HepG2 (cell line): ENCODE measurements around the gene FUBP3. TPM values are rescaled to one million over a fixed set of nuclear protein-coding genes. Genes with fewer than 3 reads are reported as not detected.

Experiments
- ATAC-seq: fragments of 200-7000 bp; cut with Tn5 transposase; 3 replicates; pipeline ENCODE4 v1.9.1; 2020; ENCODE audit warnings: mild to moderate bottlenecking, moderate library complexity
- BruUV-seq: library from RNA; stranded (reverse); fragments of 400-500 nt; replicated peaks from 2 replicates; lab custom pipeline; 2021; lab: Mats Ljungman, UMichigan
- CTCF ChIA-PET: fragments of 300-600 bp; formaldehyde crosslinking; extraction: SDS; loops from one replicate; lab custom pipeline; 2021; ENCODE audit warnings: low total read pairs, inconsistent platforms, low intra/inter-chr PET ratio; lab: Yijun Ruan, JAX
- POLR2A ChIA-PET: fragments of 350-600 bp; sonication (Branson Sonifier 250); formaldehyde crosslinking; loops from one replicate; lab custom pipeline; 2020; ENCODE audit warnings: antibody characterized with exemption, inconsistent platforms; lab: Yijun Ruan, JAX
- DNase-seq: peaks from one replicate; pipeline ENCODE4 v3.0.0-alpha.2; 2015; ENCODE audit warnings: low spot score
- FAIRE-seq: peaks from 3 replicates; lab custom pipeline; 2011; peaks lifted over from hg19 to GRCh38; lab: Jason Lieb, UNC
- H2AFZ ChIP-seq: one replicate; pipeline ENCODE4 v1.6.1; 2011; ENCODE audit warnings: low read length, inconsistent platforms
- H3K27ac ChIP-seq: fragments of 300-600 bp; 3 replicates; pipeline ENCODE4 v1.8.0; 2011; ENCODE audit warnings: mixed run types, mild to moderate bottlenecking, mixed read lengths, low read length, inconsistent platforms; ENCODE audit not compliant: insufficient read depth; ENCODE audit errors: extremely low read length
- H3K27me3 ChIP-seq, 2 experiments: fragments of 200-600 bp in 1 of 2; 2 replicates in 1 of 2; 3 replicates in 1 of 2; pipeline versions ENCODE4 v1.6.0 to v1.8.0; 2011; ENCODE audit warnings: low read length in 2 of 2, mild to moderate bottlenecking in 2 of 2, moderate library complexity in 2 of 2, inconsistent platforms in 1 of 2; ENCODE audit not compliant: insufficient read depth in 2 of 2, control insufficient read depth in 1 of 2
- H3K36me3 ChIP-seq, 2 experiments: fragments of 200-600 bp in 1 of 2; replicated peaks in 1 of 2; 2 replicates in 1 of 2; 3 replicates in 1 of 2; pipeline versions ENCODE4 v1.5.1 to v1.8.0; 2011; ENCODE audit warnings: low read length in 2 of 2, inconsistent platforms in 1 of 2; ENCODE audit not compliant: insufficient read depth in 2 of 2, control insufficient read depth in 1 of 2
- H3K4me1 ChIP-seq: 2 replicates; pipeline ENCODE4 v1.5.1; 2012; ENCODE audit warnings: low read length, inconsistent platforms; ENCODE audit not compliant: insufficient read depth
- H3K4me2 ChIP-seq: 2 replicates; pipeline ENCODE4 v1.6.0; 2011; ENCODE audit warnings: low read depth, low read length, inconsistent platforms
- H3K4me3 ChIP-seq, 3 experiments: fragments of 200-600 bp in 1 of 3; sonication (generic), shearing (Covaris generic) in 1 of 3; replicated peaks in 1 of 3; 2 replicates each; pipeline ENCODE4 v1.5.1; 2011 to 2016; ENCODE audit warnings: low read length in 3 of 3, inconsistent platforms in 2 of 3, low read depth in 2 of 3, mild to moderate bottlenecking in 2 of 3, control low read depth in 1 of 3, mixed read lengths in 1 of 3; ENCODE audit not compliant: insufficient read depth in 1 of 3
- H3K79me2 ChIP-seq: one replicate; pipeline ENCODE4 v1.6.1; 2011; ENCODE audit warnings: low read length, inconsistent platforms; ENCODE audit not compliant: insufficient read depth
- H3K9ac ChIP-seq: 2 replicates; pipeline ENCODE4 v1.6.0; 2011; ENCODE audit warnings: mild to moderate bottlenecking, low read depth, low read length, inconsistent platforms; ENCODE audit not compliant: insufficient read depth
- H3K9me3 ChIP-seq: 2 replicates; pipeline ENCODE4 v1.5.1; 2012; ENCODE audit warnings: mild to moderate bottlenecking, low read length
- H4K20me1 ChIP-seq: 2 replicates; pipeline ENCODE4 v1.6.0; 2011; ENCODE audit warnings: inconsistent platforms, mild to moderate bottlenecking, low read length, moderate library complexity; ENCODE audit not compliant: insufficient read depth
- AHR ChIP-seq: IDR thresholded peaks from 2 replicates; pipeline ENCODE4 v1.6.1; 2018; ENCODE audit warnings: missing genetic modification reagents, missing compliant biosample characterization
- FOXJ3 ChIP-seq: sonication (generic); formaldehyde crosslinking; IDR thresholded peaks from 2 replicates; pipeline ENCODE4 v1.4.0; 2020; ENCODE audit warnings: missing genetic modification reagents, mild to moderate bottlenecking, borderline replicate concordance
- HNRNPK ChIP-seq: fragments of 200-400 bp; formaldehyde crosslinking; IDR thresholded peaks from 2 replicates; pipeline ENCODE4 v1.6.1; 2018; ENCODE audit warnings: low read length, low read depth, moderate library complexity, mild to moderate bottlenecking; ENCODE audit not compliant: poor library complexity, severe bottlenecking
- NR2F6 ChIP-seq, 2 experiments: IDR thresholded peaks; 2 replicates each; pipeline ENCODE4 v1.6.1; 2016; ENCODE audit warnings: antibody characterized with exemption in 1 of 2, mild to moderate bottlenecking in 1 of 2
- SP2 ChIP-seq: sonication (generic); formaldehyde crosslinking; IDR thresholded peaks from 2 replicates; pipeline ENCODE4 v1.5.1; 2020; ENCODE audit warnings: mild to moderate bottlenecking, missing genetic modification reagents
- TAF1 ChIP-seq: sonication (generic); formaldehyde crosslinking; IDR thresholded peaks from 2 replicates; pipeline ENCODE4 v1.4.0; 2020; ENCODE audit warnings: missing genetic modification reagents
- TBP ChIP-seq: sonication (generic); formaldehyde crosslinking; IDR thresholded peaks from 2 replicates; pipeline ENCODE4 v1.5.0; 2020; ENCODE audit warnings: missing genetic modification reagents
- ZBTB42 ChIP-seq: sonication (generic); formaldehyde crosslinking; IDR thresholded peaks from 2 replicates; pipeline ENCODE4 v1.5.0; 2020; ENCODE audit warnings: mild to moderate bottlenecking, missing genetic modification reagents
- ZNF672 ChIP-seq: sonication (generic); formaldehyde crosslinking; IDR thresholded peaks from 2 replicates; pipeline ENCODE4 v1.8.1; 2022; ENCODE audit warnings: missing genetic modification reagents
- ZSCAN12 ChIP-seq: sonication (generic); formaldehyde crosslinking; IDR thresholded peaks from 2 replicates; pipeline ENCODE4 v1.9.0; 2021; ENCODE audit warnings: mild to moderate bottlenecking, missing genetic modification reagents
- WGBS: methylation state at CpG from one replicate; pipeline ENCODE4 v1.1.6; 2017; ENCODE audit warnings: low lambda C conversion rate; 5-methylcytosine and 5-hydroxymethylcytosine counted together
- in situ Hi-C: cut with HindIII; loops from 2 replicates; pipeline ENCODE4 v1.10.0; 2017; ENCODE audit warnings: low pct_unique_long_range_greater_than_20kb; ENCODE audit not compliant: extremely low pct_ligation_motif_present
- intact Hi-C: fragments of 100-400 bp; cut with micrococcal nuclease; formaldehyde crosslinking; loops from one replicate; pipeline ENCODE4 v1.10.0; 2022; ENCODE audit not compliant: unreplicated experiment
- polyA plus RNA-seq, 8 experiments: library from polyadenylated mRNA; depleted of rRNA in 3 of 8; stranded (reverse) in 7 of 8; unstranded in 1 of 8; fragments of >200 nt; fragmentation: Illumina TruSeq in 4 of 8; extraction: Trizol in 4 of 8; gene quantifications; 2 replicates each; pipeline versions ENCODE4 v1.2.1 to v1.2.3, GENCODE V29; 2011 to 2016; ENCODE audit warnings: low read depth in 4 of 8, missing spikeins in 1 of 8, mixed read lengths in 1 of 8; ENCODE audit not compliant: insufficient read depth in 1 of 8
- total RNA-seq, 5 experiments: library from RNA; depleted of rRNA; stranded (reverse); fragments of >200 nt; fragmentation: Illumina TruSeq; extraction: Trizol; gene quantifications; 2 replicates each; pipeline ENCODE4 v1.2.3, GENCODE V29; 2016; ENCODE audit warnings: low read depth in 1 of 5
- TF ChIP-seq, protein P1 (sequence below): sonication (generic); formaldehyde crosslinking; IDR thresholded peaks from 2 replicates; pipeline ENCODE4 v1.4.0; 2020; ENCODE audit warnings: mild to moderate bottlenecking, missing genetic modification reagents
- TF ChIP-seq, protein P2 (sequence below): sonication (generic); formaldehyde crosslinking; IDR thresholded peaks from 2 replicates; pipeline ENCODE4 v1.5.0; 2020; ENCODE audit warnings: missing genetic modification reagents, mild to moderate bottlenecking, borderline replicate concordance
- TF ChIP-seq, protein P3 (sequence below): sonication (generic); formaldehyde crosslinking; IDR thresholded peaks from 2 replicates; pipeline ENCODE4 v1.4.0; 2020; ENCODE audit warnings: missing genetic modification reagents, borderline replicate concordance

The FUBP3 gene
- total and polyA plus RNA-seq, 2 of the 13 experiments (the other 11 are each of a cell fraction or from before 2014, with no cell fraction given), result 28.7 to 40.0 TPM

DNA sequence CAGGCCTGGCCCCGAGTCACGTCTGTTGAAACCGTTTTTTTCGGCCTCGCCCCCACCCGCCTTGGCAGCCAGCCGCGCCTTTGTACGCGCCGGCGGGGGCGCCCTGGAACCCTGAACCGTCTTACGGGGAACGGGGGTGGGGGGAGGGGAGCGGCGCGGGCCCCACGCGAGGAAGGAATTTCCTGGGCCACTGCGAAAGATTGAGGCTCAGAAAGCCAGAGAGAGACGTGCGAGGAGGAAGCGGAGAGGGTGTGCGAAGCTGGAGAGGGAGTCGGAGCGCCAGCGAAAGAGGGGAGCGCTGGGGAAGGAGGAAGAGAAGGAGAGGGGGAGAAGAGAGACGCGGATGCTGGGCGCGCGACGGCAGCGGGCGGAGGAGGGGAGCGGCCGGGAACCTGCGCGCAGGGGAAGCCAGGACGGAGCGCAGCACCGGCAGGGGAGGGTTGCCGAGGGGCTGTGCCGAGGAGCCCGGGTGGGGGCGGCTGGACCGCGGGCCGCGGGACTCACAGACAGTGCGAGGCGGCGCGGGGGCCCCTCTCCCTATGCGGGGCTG is 80.4 kb downstream of the FUBP3 start:
- ChIA-PET CTCF (no interaction called here), POLR2A (no interaction called here)
- Histone ChIP-seq H3K79me2 (no peaks in the 10 kb centered on the region), H3K27ac (no peak overlapping the region), H3K4me2 (no peak overlapping the region; the same call in 1 of the 2 replicates), H3K4me1 (peaks cover 32% of the 10 kb centered on the region), H3K4me3 (no peak overlapping the region), H3K9me3 (no peaks in the 10 kb centered on the region), H2AFZ (no peak overlapping the region), H4K20me1 (peaks cover 4% of the 10 kb centered on the region; the same call in 1 of the 2 replicates), H3K27me3 (peaks cover 21 to 93% of the 10 kb centered on the region in 2 experiments), H3K36me3 (no peaks in the 10 kb centered on the region), H3K9ac (no peak overlapping the region)
- FAIRE-seq (no peak), ATAC-seq (no peak), DNase-seq (no peak)
- WGBS, result 20% methylated on average over 39 of the region's 58 CpGs
- intact Hi-C loops, result no loop called here
- BruUV-seq, result no TSS peak
- in situ Hi-C loops, result no loop called here
- TF ChIP-seq AHR, result no peak
- TF ChIP-seq SP2, result no peak
- peak; percentile 62 for TF ChIP-seq HNRNPK

DNA sequence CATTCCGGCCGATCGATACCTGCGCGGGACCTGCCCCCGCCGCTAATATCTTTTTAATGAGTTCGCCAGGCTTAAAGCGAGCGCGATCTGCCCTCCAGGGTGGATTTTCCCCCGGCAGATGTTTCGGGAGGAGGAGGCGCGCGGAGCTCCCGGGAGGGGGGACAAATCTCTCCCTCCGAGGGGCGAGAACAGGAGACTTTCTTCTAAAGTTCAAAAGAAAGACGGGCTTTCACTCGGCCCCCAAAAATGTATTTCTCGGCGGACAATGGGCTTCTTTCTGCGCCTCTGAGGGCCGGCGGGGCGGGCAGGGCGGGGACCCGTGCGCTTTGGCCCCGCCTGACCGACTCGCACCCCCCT is 80.9 kb downstream of the FUBP3 start:
- H3K36me3 ChIP-seq, result no peaks in the 10 kb centered on the region
- DNase-seq, result no peak
- 3% methylated on average over 8 of the region's 33 CpGs for WGBS
- POLR2A ChIA-PET, result no interaction called here
- H3K4me3 ChIP-seq, result peak overlapping the region in 2 of 3 experiments; percentile 45 to 61; a peak in 3 of 6 replicates
- H3K9me3 ChIP-seq, result no peaks in the 10 kb centered on the region
- H3K27me3 ChIP-seq, result peaks cover 21 to 92% of the 10 kb centered on the region in 2 experiments
- BruUV-seq, result no TSS peak
- H3K27ac ChIP-seq, result no peak overlapping the region
- peaks cover 32% of the 10 kb centered on the region for H3K4me1 ChIP-seq
- H4K20me1 ChIP-seq, result peaks cover 4% of the 10 kb centered on the region; the same call in 1 of the 2 replicates
- H3K4me2 ChIP-seq, result peak overlapping the region; percentile 70
- CTCF ChIA-PET, result no interaction called here
- H2AFZ ChIP-seq, result no peak overlapping the region
- no peak overlapping the region for H3K9ac ChIP-seq
- intact Hi-C loops (no loop called here), in situ Hi-C loops (no loop called here)
- FAIRE-seq, result no peak
- H3K79me2 ChIP-seq, result no peaks in the 10 kb centered on the region
- no peak for ATAC-seq
- no peak for TF ChIP-seq FOXJ3 (CRISPR knock-in tag)
- no peak for TF ChIP-seq ZBTB42 (CRISPR knock-in tag)
- no peak for TF ChIP-seq TBP (CRISPR knock-in tag)
- TF ChIP-seq NR2F6 (IDR thresholded peaks at IDR 0.05), result no peak
- no peak for TF ChIP-seq NR2F6 (CRISPR knock-in tag; IDR thresholded peaks at IDR 0.05)
- TF ChIP-seq, protein P1, sequence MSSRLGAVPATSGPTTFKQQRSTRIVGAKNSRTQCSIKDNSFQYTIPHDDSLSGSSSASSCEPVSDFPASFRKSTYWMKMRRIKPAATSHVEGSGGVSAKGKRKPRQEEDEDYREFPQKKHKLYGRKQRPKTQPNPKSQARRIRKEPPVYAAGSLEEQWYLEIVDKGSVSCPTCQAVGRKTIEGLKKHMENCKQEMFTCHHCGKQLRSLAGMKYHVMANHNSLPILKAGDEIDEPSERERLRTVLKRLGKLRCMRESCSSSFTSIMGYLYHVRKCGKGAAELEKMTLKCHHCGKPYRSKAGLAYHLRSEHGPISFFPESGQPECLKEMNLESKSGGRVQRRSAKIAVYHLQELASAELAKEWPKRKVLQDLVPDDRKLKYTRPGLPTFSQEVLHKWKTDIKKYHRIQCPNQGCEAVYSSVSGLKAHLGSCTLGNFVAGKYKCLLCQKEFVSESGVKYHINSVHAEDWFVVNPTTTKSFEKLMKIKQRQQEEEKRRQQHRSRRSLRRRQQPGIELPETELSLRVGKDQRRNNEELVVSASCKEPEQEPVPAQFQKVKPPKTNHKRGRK (CRISPR knock-in tag), result no peak
- no peak for TF ChIP-seq TAF1
- no peak for TF ChIP-seq ZSCAN12 (CRISPR knock-in tag)
- TF ChIP-seq, protein P2, sequence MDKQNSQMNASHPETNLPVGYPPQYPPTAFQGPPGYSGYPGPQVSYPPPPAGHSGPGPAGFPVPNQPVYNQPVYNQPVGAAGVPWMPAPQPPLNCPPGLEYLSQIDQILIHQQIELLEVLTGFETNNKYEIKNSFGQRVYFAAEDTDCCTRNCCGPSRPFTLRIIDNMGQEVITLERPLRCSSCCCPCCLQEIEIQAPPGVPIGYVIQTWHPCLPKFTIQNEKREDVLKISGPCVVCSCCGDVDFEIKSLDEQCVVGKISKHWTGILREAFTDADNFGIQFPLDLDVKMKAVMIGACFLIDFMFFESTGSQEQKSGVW, result no peak
- TF ChIP-seq, protein P3, sequence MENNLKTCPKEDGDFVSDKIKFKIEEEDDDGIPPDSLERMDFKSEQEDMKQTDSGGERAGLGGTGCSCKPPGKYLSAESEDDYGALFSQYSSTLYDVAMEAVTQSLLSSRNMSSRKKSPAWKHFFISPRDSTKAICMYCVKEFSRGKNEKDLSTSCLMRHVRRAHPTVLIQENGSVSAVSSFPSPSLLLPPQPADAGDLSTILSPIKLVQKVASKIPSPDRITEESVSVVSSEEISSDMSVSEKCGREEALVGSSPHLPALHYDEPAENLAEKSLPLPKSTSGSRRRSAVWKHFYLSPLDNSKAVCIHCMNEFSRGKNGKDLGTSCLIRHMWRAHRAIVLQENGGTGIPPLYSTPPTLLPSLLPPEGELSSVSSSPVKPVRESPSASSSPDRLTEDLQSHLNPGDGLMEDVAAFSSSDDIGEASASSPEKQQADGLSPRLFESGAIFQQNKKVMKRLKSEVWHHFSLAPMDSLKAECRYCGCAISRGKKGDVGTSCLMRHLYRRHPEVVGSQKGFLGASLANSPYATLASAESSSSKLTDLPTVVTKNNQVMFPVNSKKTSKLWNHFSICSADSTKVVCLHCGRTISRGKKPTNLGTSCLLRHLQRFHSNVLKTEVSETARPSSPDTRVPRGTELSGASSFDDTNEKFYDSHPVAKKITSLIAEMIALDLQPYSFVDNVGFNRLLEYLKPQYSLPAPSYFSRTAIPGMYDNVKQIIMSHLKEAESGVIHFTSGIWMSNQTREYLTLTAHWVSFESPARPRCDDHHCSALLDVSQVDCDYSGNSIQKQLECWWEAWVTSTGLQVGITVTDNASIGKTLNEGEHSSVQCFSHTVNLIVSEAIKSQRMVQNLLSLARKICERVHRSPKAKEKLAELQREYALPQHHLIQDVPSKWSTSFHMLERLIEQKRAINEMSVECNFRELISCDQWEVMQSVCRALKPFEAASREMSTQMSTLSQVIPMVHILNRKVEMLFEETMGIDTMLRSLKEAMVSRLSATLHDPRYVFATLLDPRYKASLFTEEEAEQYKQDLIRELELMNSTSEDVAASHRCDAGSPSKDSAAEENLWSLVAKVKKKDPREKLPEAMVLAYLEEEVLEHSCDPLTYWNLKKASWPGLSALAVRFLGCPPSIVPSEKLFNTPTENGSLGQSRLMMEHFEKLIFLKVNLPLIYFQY (CRISPR knock-in tag), result no peak
- no peak for TF ChIP-seq ZNF672 (CRISPR knock-in tag)
